ENCODE measurements around the gene SBF2.

Gene SBF2

DNA sequence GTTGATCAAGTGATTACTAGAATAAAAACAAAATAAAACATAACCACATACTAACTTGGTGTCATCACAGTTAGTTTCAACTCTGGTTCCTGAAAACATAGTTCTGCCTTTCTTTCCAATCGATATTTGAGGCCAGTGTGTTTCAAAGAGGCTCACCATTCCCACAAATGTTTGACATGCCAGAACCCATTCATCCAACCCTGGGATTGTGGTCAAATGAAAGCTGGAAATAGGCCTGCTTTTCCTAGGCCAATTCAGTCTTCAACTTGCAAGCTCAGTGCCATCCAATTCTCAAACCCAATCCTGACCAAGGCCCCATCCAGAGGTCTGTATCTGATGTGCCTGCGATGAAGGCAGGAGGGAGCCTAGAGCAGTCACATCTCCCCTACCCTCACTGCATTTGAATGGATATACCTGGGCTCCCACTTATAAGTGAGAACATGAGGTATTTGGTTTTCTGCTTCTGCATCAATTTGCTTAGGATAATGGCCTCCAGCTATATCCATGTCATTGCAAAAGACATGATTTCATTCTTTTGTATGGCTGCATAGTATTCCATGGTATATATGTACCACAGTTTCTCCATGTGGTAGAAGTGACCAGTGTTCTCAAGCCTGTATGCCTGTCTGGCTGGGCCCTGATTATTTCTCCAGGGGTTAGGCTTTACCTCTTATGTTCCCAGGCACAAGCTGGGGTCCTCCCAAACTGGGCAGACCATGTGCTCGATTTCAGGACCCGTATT lies 486.9 kb downstream of the SBF2 start:
- DNase-seq (ENCODE audit: low spot score) = no peak

DNA sequence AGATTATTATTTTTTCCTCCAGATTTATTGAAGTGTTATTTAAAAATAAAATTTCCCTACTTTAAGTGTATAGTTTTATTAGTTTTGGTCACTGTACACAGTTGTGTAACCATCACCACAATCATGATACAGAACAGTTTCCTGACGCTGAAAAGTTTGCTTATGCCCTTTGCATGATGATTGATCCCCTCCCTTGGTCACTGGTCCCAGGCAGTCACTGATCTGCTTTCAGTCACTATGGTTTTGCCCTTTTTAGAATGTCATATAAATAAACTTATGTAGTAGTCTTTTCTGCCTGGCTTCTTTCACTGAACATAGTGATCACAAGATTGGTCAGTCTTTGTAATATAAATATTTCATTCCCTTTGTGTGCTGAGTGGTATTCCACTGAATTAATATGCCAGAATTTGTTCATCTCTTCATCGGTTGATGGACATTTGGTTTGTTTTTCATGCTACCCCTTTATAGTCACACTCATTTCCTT lies 489.6 kb downstream of the SBF2 start:
- DNase-seq (ENCODE audit: low spot score) = no peak

DNA sequence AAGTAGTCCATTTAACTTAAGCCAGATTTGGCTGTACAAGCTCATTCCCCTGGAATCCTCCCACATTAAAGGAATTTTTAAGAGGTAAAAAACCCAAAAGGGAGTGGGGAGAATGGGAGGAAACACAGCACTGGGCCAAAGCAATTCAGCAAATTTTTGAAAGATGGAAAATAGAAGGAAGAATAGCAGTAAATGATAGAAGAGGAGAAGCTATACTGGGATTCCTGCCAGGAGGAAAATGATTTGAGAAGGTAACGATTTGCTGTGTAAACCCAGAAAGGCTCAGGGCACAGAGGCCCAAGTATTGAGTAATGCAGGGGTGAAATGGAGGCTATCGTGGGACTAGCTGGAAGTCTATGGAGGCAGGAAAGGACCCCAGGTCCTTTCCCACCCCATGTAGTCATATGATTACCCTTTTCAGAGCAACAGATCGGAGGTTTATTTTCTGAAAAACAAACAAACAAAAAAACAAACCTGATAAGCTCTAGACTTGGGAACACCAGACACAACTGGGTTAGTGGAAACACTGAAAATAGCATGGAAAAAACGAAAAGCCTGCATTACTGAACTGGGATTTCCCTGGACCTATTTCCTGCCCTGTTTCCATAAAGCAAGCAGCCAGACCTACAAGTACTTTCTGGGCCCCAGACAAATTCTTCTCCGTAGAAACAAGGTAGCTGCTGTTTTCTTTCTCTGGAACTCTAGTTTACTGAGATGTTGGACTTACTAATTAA lies 490.2 kb downstream of the SBF2 start:
- no peak for DNase-seq (ENCODE audit: low spot score)

DNA sequence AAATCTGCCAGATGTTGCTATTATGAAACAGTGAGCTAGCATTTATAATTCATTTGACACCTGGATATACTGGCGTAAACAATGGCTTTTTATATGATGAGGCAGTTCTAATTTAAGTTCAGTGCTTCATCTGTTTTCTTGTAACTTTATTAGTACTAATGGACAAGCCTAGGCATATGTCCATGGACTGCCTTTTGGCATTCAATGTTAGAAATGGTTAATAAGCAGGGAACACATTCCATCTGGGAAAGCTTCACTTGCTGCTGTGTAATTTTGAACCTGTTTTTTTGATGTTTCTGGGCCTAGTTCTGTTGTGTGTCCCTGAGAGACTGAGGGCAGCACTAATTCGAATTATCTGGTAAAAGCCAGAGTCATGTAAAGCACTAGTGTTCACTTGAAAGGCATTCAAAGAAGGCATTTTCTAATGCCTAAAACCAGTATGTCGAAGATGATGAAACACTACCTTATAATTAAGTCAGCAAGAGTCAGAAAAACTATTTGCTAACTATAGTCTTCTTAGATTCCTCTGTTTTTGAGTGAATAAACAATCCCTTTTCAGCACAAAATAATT lies 491.6 kb downstream of the SBF2 start:
- no peak for DNase-seq (ENCODE audit: low spot score)

DNA sequence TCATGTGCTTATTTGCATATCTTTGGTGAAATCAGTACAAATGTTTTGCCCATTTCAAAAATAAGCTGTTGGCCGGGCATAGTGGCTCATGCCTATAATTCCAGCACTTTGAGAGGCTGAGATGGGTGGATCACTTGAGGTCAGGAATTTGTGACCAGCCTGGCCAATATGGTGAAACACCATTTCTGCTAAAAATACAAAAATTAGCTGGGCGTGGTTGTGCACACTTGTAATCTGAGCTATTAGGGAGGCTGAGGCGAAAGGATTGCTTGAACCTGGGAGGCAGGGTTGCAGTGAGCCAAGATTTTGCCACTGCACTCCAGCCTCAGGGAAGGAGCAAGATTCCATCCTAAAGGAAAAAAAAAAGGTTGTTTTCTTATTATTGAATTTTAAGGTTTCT lies 494.1 kb downstream of the SBF2 start:
- DNase-seq (ENCODE audit: low spot score) = no peak

DNA sequence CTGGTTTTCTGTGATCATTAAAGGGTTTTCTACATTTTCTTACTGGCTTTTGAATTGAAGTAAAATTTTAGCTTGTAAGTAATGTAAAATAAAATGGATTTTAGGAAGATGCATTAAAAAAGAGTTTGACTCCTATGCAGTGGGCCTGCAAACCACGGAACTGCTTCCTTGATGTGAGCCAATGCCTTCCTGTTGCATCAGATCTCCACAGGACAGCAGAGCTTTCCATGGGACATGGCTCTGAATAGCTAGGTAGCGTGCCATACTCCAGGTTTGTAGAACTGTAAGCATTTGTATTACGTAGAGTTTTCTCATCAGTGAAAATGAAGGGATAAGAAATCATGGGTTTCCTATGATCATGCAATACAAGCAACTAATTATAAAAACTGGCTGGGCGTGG lies 496.7 kb downstream of the SBF2 start:
- no peak for DNase-seq (ENCODE audit: low spot score)

DNA sequence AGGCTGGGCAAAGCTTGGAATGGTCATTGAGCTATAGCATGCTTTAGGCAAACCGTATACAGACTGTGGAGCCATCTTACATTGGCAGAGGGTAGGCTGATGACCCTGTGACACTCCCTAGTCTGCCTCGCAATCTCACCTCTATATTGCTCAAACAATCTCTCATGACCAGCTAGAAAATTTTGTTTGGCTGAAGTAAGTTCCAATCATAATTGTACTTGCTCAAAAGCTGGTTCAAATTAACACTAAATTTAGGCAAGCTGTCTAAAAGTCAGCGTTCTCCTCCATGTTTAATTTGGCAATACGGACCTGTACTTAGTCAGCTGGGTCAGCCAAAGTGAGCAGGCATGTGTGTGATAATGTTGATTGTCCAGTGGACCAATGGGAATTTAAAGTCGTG lies 497.2 kb downstream of the SBF2 start:
- no peak for DNase-seq (ENCODE audit: low spot score)

DNA sequence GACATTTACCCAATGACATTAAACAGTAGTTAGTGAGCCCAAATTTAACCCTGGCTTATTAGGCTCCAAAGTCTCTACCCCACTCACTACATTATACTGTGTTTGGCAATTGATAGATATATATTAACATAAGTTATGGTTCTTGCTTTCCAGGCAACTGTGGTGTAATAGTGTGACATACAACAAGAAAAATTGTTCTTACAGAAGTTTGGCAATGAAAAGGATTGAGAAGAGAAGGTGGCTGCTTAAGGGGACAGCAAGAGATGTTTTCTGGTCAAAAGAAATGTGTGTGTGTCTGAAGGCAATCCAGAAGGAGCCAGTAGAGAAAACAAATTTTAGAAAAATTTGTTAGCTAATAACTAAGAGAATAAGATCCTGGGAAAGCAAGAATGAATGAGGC lies 497.8 kb downstream of the SBF2 start:
- DNase-seq (ENCODE audit: low spot score) = no peak

DNA sequence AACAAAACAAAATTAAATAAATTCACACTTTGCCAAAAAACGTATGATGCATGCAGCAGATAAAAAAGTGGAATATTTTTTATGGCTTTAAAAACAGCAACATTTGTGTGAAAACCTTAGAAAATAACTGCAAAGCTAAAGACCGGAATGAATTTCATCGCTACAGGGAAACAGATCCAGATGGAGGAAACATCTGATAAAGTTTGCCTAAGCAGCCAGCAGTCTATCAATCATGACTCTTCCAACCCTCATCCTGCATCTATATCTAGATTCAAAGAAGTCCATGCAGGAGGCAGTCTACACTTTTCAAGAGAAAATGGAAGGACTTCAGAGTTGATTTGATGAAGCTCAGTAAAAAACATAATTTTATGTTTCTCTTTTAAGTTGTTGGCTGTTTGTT lies 503.3 kb downstream of the SBF2 start:
- DNase-seq (ENCODE audit: low spot score) = no peak

DNA sequence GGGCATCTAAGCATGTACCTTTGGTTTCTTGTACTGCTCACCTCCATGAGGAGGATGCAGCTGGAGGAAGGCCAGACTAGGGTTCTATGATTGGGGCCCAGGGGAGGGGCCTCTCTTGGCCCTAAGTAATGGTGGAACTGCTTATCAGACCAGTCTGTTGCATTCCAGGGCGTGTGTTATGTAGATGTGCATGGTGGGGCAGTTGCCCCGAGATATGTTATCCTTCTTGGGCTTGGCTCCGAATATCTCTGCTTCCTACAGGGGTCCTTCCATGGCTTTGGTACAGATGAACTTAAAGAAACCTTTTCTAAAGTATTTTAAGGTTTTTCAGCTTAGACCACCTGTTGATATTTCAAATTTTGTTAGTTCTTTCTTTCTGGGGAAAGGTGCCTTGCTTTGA lies 504.1 kb downstream of the SBF2 start:
- no peak for DNase-seq (ENCODE audit: low spot score)

DNA sequence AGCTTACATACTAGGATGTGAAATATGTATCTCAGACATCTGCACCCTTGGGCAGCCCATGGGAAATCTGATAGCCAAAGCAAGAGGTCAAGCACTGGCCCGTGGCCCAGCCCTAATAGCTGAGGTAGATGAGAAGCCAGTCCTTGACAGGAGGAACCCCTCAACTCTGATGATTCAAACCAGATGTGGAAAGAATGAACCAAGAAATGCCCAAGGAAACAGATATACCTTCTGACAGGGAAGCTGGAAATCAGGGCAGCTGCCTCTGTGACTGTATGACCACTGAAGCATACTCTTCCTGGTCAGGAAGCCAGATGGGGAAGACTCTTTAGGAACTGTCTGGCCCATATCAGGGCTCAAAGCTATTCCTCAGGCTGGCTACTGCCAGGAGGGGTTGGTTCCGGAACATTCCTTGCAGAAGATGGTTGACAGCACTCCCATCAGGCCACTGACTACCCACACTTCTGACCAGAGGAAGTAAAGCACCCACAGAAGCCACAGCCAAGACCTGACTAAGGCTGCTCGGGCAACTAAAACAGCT lies 506.0 kb downstream of the SBF2 start:
- DNase-seq (ENCODE audit: low spot score) = no peak

DNA sequence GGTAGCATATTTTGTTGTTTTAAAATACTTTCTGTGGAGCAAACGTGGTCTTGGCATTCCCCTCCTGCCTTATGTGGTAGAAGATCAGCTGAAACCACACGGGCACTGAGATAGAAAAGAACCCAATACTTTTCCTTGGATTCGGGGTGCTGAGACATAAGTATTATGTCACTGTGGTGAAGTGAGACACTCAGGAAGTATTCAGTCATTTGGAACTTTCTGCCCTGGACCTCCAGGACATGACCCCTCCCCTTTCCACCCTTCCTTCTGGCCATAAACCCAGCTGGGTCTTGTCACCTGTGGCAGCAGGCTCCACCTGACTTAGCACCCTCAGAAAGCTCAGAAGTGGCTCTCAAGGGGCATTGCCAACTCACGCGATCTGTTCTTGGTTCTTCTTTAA lies 506.8 kb downstream of the SBF2 start:
- no peak for DNase-seq (ENCODE audit: low spot score)

DNA sequence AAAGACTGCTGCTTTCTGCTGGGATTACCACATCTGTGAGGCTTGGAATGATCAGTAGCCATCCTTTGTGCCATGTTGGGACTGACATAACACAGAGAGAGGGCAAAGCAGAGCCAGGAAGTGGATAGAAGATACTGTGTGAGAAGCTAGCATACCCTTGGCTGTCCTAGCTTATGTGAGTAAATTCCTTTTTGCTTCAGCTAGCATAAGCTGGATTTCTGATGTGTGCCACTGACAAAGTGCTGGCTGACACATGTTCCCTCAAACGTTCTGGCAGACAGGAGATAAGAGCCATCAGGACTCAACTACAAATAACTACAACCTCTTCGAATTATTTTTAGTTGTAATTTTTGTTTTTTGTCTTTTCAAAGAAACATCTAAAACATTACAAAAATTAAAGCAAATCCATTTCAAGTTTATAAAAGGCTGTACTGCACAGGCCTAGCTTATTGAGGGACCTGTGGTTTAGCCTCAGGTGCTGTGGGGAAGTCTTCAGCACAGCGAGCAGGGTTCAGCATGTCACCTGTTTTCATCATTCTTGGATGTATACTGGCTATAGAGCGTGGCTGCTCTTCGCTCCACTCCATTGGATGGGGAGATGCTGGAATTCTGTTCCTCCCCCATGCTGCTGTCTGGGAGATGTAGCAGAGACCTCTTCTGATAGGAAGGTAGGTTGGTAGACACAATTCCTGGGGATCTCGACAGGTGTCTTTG lies 509.3 kb downstream of the SBF2 start:
- no peak for DNase-seq (ENCODE audit: low spot score)

DNA sequence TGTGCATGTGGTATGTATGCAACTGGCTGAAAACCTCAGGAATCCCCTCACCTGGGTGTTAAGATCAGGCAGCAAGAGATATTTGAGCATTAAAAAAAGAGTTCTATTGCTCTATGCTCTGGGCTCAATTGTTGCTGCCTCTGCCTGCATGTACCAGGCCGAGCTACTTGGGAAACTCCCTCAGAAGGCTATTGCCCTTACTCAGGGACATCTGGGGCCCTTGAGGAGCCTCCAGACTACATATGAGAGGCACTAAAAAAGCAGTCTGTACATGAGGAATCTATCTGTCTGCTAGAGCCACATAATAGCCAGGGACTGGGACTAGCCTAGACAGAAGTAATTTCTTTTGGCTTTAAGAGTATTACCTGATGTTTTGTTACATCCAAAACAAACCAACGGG lies 510.0 kb downstream of the SBF2 start:
- no peak for DNase-seq (ENCODE audit: low spot score)

DNA sequence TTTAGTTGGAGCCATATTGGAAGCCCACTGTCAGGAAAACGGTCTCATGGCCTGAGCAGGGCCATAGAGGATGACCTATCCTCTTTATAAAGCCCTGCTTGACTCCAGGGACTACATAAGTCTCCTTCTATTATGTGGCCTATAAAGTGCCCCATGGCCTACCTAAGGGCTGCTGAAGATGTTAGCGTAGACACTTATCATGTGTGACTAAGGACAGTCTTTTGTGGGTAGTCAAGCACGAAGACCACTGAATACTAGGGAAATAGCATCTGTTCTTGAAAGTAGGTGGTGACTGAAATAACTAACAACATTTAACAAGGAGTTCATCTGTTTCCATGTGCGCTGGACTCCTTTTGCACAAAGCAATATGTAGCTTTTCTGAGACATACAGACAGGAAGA lies 513.1 kb downstream of the SBF2 start:
- no peak for DNase-seq (ENCODE audit: low spot score)

DNA sequence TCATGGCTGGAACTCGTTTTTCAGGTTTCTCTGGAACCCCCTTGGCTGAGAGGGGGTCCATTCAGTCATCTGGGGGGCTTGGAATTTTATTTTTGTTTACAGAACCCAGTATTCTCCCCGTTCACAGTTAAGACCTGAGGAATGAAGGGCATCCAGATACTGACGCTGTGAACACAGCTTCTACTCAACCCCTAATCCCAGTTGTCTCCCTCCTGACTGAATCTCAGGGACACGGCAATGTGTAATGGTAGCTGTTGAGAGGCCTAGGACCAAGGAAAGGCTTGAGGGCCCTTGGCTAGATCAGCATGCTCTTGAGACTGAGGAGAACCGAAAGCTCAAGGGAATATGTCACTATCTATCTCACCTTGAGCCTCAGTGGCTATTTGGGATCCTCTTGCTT lies 516.5 kb downstream of the SBF2 start:
- no peak for DNase-seq (ENCODE audit: low spot score)

DNA sequence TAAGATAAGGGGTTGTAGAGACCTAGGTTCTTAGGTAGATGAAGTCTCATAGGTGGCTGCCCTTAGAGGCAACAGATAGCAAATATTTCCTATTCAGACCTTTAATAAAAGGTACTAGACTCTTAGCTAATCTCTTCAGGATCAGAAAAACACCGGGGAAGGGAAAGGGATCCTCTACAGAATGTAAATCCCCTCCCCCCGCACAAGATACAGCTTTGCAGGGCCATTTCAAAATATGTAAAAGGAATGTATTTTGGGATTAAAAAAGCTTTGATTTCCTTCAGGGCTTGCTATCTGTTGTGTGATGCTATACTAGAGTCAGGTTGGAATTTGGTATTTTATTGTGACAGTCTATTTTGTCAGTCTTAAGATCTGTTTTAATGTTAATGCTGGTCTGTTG lies 517.0 kb downstream of the SBF2 start:
- no peak for DNase-seq (ENCODE audit: low spot score)

DNA sequence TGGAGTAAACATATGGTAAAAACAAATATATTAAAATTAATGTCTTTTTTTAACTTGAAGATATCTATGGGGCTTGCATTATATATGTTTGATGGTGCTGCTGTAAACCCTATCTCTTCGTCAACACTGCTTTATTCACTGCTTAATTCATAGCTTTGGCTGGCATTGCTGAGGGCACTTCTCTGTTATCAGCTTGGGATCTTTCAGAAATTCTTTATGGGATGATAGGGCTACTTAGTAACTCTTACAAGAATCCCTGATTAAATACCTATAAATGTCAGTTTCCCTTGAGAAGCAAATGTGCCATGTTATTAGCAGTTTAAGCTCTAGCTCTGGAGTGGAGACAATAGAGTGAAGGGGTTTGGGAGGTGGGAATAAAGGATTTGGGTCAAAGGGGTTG lies 517.8 kb downstream of the SBF2 start:
- no peak for DNase-seq (ENCODE audit: low spot score)

DNA sequence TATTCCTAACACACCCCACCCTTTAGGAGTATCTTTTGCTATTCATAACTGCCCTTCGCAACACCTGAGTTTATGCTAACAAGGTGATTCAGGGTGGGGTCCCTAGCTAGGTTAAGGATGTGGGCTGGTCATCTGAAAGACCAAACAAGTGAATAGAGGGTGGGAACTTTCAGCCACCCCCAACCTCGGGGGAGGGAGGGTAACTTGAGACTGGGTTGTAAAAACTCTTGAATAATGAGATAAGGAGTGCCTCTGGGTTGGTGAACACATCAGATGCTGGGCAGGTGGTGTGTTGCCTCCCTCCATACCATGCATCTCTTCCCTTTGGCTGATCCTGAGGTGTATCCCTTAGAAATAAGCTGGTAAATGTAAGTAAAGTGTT lies 518.6 kb downstream of the SBF2 start:
- DNase-seq (ENCODE audit: low spot score) = no peak

DNA sequence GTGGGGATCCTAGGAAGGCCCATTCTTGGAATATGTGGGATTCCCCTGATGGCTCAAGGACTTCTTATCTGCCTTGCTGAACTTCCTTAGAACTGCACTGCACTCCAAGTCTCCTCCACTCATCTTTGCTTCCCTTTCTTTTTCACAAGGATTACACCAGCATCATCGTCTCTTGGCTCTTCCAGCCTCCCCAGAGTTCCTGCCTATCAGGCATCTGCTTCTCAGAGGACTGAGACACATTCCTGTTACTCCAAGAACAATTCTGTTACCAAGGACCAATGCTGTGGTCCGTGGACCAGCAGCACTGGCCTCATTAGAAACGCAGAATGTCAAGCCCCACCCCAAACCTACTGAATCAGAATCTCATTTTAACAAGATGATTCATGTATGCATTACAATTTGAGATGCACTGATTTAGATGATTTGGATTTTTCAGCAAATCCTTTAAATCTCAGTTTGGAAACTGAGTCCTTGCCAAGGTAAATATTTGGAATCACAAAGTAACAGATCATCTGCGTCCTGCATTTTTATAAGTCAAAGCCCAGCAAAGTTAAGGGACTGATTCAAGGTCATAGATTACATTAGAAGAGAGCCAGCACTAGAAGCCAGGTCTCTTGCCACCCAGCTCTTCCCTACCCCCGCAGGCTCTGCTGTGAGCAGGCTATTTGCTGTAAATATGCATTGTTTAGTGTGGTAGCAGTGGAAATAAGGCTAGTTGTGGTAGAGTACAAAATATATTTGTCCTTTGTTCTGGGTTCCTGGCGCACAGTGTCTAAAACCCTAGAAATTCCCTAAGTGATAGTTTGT lies 519.2 kb downstream of the SBF2 start:
- DNase-seq (ENCODE audit: low spot score) = no peak

DNA sequence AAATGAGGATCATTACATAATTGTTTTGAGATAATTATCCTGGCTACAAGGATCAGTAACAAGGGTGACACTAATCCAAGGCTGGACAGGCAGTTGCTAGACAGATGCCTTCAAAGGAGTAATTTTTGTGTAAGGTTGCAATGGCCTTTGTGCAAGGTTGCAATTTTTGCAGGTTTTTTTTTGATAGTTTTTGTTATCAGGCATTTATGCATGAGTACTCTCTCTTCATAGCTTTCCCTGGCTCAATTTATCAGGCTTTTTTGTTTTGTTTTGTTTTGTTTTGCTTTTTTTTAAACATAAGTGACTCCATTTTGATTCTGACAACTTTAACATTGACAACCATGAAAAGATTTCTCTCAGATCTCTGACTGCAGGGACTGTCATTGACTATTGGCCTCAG lies 519.9 kb downstream of the SBF2 start:
- no peak for DNase-seq (ENCODE audit: low spot score)

DNA sequence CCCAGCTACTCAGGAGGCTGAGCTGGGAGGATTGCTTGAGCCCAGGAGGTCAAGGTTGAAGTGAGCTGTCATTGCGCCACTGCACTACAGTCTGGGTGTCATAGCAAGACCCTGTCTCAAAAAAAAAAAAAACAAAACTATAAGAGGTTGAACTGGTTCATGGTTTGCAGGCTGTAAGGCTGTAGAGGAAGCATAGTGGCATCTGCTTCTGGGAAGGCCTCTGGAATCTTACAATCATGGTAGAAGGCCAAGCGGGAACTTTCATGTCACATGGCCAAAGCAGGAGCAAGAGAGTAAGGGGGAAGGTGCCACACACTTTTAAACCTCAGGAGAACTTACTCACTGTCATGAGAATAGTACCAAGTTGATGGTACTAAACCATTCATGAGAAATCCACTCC lies 520.5 kb downstream of the SBF2 start:
- no peak for DNase-seq (ENCODE audit: low spot score)
